HG02588 (cell line): ENCODE measurements around the gene LMBR1.
"Not testable (repeated sequence)": the region's sequence is repeated elsewhere in the genome, so short reads cannot be mapped to it uniquely, and the experiment has no call there.

Experiments used
- ATAC-seq: cut with Tn5 transposase; IDR thresholded peaks from one replicate; pipeline ENCODE4 v1.9.1; 2021; ENCODE audit warnings: mild to moderate bottlenecking, moderate library complexity; ENCODE audit not compliant: unreplicated experiment

Gene LMBR1

DNA sequence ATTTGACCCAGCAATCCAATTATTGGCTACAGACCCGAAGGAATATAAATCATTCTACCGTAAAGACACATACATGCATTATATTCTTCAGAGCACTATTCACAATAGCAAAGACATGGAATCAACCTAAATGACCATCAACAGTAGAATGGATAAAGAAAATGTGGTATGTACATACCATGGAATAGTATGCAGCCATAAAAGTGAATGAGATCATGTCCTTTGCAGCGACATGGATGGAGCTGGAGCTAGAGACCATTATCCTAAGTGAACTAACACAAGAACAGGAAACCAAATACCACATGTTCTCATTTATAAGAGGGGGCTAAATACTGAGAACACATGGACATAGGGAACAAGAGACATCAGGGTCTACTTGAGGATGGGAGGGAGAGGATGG is 44.0 kb downstream of the LMBR1 start:
- ATAC-seq = no peak

DNA sequence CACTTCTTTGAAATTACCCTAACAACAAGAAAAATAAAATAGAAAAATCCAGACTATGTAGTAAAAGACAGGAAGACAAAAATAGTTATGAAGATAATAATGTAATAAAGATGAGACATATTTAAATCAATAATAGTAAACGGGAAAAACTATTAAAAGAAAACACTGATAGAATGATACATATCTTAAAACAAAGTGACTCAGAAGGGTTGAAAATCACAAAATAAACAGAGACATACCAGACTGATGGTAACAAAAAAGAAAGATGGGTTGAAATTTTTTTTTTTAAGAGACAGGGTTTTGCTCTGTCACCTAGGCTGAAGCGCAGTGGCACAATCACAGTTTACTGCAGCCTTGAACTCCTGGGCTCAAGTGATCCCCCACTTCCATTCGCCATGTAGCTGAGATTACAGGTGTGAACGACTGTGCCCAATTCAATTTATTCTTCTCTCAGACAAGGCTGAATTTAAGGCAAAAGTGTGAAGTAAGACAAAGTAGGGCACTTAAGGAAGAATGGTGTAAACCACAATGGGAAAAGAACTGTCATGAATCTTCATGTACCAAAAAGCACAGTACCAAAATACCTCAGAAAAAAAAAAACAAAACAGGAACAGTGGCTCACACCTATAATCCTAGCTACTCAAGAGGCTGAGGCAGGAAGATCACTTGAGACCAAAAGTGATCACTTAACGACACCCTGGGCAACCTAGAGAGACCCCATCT is 47.4 kb downstream of the LMBR1 start:
- ATAC-seq = no peak

DNA sequence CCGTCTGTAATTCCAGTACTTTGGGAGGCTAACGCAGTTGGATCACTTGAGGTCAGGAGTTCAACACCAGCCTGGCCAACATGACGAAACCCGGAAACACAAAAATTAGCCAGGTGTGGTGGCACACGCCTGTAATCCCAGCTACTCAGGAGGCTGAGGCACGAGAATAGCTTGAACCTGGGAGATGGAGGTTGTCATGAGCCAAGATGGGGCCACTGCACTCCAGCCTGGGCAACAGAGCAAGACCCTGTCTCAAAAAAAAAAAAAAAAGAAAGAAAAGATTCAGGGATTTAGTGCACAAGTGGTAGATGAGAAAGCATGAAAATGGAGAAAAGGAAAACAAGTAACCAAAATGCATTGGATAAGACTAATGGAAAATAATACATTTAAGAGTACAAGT is 49.4 kb downstream of the LMBR1 start:
- ATAC-seq = not testable (repeated sequence)

DNA sequence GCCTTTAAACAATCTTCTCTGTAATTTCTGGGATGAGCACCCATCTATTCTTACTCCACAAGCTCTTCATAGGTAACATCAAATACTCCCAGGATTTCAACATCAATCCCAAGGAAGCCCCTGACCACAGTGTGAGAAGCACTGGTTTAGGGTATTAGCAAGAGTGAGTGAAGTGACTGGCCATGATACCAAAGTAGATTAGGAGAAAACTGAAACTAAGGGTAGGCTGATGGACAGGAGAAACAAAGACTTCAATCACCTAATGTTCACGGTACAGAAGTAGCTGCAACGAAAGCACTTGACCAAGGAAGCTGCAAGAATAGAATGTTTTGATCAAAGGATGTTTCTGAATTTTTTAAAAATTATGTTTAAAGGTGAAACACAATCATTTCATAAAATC is 49.8 kb downstream of the LMBR1 start:
- ATAC-seq = no peak

DNA sequence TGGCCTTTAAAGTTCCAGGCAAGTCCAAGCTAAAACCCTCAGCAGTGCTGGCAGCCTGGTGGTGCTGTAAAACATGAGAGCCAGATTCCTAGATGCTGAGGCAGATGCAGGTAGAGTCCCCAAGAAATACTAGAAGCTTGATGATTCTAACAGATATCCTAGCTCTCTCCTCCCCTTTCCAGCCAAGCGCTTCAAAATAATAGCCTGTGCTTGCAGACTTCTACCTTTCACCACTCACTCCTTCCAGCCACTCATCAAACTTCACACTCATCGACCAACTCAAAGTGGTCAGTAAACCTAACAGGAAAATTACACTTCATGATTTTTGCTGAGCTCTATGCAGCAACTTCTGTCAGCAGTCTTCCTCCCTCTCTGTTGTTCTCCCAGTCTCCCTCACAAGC is 50.2 kb downstream of the LMBR1 start:
- ATAC-seq = no peak

DNA sequence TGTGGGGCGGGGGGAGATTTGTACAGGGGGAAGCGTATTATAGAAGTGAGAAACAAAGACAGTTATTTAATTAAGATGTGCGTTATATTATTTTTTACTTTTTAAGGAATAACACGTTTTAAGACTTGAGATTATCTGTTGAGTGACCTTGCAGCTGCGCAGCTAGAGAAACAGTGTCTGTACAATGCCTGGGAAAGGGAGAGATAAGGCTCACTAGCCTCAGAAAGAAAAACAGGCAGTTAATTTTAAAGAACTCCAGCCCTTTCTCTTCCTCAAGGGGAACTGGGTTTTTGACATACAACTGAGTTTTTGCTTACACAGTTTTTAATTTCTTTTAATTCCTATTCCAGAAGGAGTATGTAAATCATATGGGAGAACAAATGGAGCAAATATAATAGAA is 50.7 kb downstream of the LMBR1 start:
- no peak for ATAC-seq

DNA sequence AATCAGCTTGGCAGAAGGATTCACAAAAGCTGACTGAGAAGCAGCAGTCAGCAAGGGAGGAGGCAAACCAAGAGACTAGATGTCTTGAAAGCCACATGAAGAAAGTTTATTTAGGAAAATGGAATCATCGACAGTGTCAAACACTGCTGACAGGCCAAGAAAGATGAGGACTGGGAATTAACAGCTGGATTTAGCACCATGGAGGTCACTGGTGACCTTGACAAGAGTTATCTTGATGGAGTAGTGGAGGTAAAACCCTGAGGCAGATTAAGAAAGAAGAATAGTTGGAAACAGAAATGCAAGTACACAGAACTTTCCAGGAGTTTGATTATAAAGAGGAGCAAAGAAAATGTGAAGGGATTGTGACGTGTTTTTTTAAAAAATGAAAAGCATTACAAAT is 51.5 kb downstream of the LMBR1 start:
- ATAC-seq = no peak

DNA sequence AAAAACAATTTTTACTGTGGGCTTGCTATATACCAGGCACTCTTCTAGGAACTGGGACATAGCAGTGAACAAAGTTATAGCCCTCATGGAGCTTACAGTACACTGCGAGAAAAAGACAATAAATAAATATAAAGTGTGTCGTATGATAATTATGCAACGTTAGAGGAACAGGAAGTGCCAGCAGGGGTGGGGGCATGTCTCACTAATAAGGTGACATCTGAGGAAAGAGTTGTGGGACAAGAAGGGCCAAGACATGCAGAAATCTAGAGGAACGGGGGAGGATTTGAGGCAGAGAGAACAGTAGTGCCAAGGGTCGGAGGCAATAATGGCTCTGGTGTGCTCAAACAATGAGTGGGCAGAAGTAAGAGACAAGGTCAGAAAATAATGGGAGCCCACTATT is 52.8 kb downstream of the LMBR1 start:
- no peak for ATAC-seq

DNA sequence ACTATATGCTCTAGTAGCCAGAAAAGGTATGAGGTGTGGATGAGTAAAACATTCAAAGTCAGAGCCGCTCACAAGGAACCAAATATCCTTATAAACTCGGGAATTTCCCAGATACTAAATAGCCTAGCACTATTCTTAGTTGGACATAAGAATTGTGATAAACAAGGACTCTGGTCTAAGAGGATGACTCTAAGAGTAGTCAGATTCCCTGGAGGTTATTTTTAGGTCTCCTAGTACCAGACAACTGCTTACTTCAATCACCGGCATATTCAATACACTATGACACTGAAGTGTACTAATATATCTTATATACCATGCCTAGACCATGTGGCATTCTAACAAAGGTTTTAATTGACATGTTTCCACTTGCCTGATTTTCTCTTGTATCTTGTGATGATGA is 56.5 kb downstream of the LMBR1 start:
- ATAC-seq = no peak

DNA sequence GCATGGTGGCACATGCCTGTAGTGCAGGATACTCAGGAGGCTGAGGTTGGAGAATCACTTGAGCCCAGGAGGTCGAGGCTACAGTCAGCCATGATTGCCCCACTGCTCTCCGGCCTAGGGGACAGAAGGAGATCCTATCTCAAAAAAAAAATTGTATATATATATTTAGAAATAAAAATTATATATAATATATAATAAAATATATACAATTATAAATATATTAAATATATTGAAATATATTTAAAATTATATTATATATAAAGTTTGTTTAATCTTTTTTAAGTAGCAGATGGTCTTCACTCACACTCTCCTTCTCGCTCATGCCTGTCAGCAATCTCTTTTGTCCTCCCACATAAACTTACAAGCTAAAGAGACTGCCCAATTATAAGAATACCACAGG is 58.5 kb downstream of the LMBR1 start:
- no peak for ATAC-seq

DNA sequence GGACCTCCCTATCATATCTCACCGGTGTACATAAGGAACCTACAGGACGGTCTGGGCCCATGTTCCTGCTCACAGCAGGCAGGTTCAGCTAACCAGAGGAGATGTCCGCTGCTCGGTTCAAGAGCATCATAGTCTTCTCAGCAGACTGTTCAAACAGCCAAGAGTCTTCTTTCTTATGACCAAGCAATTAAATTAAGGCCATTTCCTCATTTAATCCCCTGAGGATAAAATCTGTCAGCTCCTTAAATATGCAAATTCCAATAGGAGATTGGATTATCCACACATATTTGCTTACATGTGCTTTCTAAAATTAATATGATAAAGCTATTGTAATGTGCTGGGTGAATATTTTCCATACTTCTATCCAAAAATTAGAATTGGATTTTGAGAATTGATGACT is 59.7 kb downstream of the LMBR1 start:
- no peak for ATAC-seq

DNA sequence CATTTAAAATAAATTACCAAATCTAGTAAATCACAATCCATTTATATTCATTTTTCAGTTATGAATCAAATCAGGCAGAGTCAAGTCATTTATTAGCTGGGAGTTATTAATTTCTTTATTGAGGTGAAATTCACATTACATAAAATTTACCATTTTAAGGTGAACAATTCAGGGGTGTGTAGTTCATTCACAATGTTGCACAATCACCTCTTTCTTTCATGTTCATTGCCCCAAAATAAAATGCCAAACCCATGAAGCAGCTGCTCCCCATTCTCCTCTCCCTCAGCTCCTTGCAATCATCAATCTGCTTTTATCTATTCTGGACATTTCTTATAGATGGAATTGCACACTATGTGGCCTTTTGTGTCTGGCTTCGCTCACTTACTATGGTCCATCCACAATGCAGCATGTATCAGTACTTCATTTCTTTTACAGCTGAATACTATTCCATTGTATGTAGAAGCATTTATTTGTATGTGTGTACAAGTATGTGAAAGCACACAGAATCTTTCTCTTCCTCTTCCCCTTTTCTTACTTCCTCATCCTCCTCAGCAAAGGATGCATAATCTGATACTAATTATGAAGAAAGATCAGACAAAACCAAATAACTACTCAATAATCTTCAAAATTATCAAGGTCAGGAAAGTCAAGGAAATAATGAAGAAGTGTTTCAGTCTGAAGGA is 60.6 kb downstream of the LMBR1 start:
- no peak for ATAC-seq

DNA sequence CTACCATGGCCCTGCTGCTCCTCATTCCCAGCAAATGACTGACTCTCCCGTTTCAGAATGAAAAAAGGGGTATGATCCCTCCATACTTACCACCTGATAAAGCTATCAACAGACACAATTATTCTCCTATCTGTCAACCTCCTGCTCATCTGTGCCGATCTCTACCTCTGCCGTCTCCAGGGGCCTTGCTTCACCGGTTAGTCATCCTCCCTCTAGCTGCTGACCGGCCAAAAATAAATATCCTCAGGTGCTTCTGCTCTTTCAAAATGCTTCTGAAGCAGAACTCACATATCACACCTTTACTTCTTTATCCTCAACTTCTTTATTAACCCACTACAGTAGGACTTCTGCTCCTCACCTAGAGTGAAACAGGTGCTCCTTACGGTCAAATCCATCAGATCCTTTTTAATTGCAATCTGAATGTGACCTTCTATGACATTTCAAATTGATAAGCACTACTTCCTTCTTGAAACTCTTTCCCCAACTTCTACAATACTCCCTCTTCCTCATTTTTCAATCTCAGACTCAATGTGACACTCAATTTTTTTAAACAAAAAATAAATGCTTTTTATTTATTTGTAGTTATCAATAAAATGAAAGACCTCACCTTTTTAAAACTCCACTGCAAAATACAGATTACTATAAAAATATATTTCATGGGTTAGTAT is 63.2 kb downstream of the LMBR1 start:
- no peak for ATAC-seq

DNA sequence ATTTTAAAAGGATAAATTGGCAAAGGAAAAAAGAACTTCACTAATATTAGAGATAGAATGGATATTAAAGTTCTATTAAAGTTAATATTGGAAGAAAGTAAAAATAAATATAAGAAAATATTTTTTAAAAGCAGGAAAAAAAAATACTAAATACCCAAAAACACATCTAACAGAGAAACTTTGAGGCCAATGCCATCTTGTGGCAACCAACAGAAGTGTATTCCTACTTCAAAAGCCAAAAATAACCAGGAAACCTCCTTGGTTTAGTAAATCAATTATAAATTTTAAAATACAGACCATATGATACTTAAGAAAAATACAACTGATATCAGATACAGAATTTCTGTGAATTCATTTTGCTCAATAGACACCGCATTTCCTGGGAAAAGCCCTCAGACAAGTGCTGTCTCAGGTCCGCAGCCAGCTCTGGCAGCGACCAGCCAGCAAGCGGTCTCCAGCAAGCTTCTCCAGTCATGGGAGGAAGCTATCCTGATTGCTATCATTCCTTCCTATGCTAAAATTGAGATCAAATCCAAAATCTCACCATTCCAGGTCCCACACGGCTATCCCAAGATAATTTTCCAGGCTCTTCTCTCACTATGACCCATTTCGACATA is 65.3 kb downstream of the LMBR1 start:
- no peak for ATAC-seq

DNA sequence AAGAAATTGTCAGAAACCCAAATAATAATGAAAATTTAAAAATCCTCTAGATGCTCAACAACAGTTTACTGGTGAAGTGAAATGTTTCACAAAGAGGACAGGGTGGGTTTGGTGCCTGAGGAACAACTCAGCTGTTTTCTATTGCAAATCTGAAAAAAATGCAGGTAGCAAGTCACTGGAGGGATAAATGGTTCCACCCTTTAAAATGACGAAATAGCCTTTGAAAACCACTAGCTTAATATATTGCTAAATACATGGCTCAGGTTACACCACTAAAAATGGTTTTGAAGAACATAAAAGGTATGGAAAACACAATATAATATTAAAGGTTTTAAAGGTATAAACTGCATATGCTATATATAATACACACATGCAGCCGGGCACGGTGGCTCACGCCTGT is 69.5 kb downstream of the LMBR1 start:
- ATAC-seq = no peak

DNA sequence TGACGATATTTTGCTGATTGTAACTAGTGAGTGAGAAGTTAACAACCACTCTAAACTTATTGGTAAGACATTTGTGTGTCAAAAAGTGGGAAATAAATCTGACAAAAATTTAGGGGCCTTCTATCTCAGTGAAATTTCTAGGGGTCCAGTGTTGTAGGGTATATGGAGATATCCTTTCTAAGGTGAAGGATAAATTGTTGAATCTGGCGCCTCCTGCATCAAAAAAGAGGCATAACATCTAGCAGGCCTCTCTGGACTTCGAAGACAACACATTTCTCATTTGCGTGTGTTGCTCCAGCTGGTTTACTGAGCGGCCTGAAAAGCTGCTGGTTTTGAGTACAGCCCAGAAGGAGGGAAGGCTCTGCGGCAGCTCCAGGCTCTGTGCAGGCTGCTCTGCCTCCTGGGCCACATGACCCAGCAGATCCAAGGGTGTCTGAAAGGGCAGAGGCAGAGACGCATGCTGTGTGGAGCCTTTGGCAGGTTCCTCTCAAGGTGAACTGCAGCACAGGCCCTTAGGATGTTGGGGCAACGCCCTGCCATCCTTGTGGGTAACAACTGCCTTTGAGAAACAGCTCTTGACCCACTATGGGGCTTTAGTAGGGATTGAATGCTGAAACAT is 72.4 kb downstream of the LMBR1 start:
- no peak for ATAC-seq

DNA sequence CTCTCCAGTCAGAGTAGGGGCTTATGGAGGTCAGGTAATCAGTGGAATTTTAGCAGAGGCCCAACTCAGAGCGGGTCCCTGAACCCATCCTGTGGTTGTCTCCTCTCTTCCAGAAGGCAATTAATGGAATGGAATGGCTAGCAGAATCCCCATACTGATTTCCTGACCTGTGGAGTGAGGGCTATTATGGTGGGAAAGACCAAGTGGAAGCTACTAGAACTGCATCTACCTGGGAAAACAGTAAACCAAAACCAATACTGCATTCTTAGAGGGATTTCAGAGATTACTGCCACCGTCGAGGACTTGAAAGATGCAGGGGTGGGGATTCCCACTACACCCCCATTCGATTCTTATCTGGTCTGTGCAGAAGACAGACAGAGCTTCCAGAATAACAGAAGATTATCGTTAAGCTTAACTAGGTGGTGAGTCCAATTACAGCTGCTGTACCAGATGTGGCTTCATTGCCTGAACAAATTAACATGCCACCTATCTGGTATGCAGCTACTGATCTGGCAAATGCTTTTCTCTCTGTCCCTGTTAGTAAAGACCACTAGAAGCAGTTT is 73.2 kb downstream of the LMBR1 start:
- no peak for ATAC-seq

DNA sequence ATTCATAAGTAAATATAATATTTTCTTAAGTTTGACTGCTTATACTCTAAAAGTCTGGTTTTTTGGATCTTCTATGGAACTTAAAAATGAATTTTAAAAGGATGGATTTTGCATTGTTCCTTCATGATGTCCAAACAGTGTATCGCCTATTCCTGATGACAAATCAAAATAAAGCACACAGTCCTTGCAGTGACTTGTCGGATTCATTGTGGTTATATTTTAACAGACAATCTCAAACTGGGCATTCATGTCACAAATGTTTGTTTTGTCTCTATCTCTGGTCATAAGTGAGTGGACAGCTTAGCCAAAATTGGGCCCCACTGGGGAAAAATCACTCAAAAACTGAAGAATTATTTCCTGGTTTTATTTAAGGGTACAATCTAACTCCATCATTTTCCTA is 74.8 kb downstream of the LMBR1 start:
- no peak for ATAC-seq

DNA sequence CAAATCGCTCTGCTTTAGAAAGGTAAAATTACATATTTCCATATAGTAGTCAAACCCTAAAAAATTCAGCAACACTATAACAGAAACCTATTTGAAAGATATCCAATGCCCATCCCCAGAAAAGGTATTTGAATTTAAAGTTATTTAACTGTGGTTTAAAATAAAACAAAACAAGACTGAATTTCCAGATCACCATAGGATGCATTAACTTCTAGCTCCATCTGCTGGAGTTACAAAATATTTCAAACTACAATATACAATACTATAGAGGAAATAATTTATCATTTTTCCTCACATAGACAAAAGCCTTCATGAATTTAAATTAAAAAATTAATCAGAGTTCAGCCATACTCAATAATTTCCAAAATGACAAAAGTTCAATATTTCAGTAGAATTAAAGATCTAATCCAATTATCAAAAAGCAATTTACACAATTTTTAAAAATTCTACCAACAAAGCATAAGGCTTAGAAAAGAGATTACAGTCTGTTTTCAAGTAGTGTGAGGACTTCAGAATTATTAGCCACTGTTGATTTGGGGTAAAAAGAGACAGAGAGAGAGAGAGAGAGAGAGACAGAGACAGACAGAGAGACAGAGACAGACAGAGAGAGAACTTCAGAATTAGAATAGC is 75.9 kb downstream of the LMBR1 start:
- no peak for ATAC-seq

DNA sequence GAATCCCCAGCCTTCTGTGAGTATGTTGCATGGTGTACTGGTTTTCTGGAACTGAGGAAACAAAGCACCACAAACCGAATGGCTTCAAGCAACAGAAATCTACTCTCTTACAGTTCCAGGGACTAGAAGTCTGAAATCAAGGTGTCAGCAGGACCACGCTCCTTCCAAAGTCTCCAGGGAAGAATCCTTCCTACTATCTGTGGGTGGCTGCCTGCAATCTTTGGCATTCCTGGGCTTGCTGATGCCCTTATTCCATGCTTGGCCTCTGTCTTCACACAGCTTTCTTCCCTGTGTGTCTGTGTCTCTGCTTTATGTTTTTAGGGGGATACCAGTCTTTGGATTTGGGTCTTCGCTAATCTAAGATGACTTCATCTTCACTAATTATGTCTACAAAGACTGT is 81.3 kb downstream of the LMBR1 start:
- no peak for ATAC-seq

DNA sequence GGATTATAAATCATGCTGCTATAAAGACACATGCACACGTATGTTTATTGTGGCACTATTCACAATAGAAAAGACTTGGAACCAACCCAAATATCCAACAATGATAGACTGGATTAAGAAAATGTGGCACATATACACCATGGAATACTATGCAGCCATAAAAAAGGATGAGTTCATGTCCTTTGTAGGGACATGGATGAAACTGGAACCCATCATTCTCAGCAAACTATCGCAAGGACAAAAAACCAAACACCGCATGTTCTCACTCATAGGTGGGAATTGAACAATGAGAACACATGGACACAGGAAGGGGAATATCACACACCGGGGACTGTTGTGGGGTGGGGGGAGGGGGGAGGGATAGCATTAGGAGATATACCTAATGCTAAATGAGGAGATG is 89.3 kb downstream of the LMBR1 start:
- ATAC-seq = not testable (repeated sequence)
